HEK293T (cell line): ENCODE data around the gene DNAH14.

Experiments
- ARNT ChIP-seq: fragments of 450-650 bp; IDR thresholded peaks from 2 replicates; pipeline ENCODE4 v1.6.1; 2017; ENCODE audit warnings: mild to moderate bottlenecking
- BHLHE40 ChIP-seq: fragments of 450-650 bp; IDR thresholded peaks from 2 replicates; pipeline ENCODE4 v1.6.1; 2016; ENCODE audit warnings: mild to moderate bottlenecking, moderate library complexity, borderline replicate concordance
- CTBP1 ChIP-seq: fragments of 450-650 bp; IDR thresholded peaks from 2 replicates; pipeline ENCODE4 v1.6.1; 2016; ENCODE audit warnings: borderline replicate concordance
- ELF4 ChIP-seq: fragments of 450-650 bp; IDR thresholded peaks from 2 replicates; pipeline ENCODE4 v1.6.1; 2017; ENCODE audit warnings: antibody characterized with exemption
- SP1 ChIP-seq: fragments of 450-650 bp; IDR thresholded peaks from 2 replicates; pipeline ENCODE4 v1.6.1; 2017

- TF ChIP-seq SP1 = no peak
- TF ChIP-seq CTBP1 = no peak
- TF ChIP-seq BHLHE40 = no peak
- no peak for TF ChIP-seq ARNT
- TF ChIP-seq ELF4 = no peak
These were observed 478.8 kb downstream of the DNAH14 start for GRCh38 chr1:225408249-225408648.
